Esophagus muscularis mucosa (tissue), 4 donors: ENCODE data around the gene SHF. TPM values are rescaled to one million over a fixed set of nuclear protein-coding genes. Genes with fewer than 3 reads are reported as not detected.

ENCODE experiments used
- DNase-seq: peaks from one replicate; pipeline ENCODE4 v3.0.0-alpha.2; 2017; ENCODE audit errors: extremely low spot score
- H3K27ac ChIP-seq, 4 donors: fragments of 200-600 bp; sonication (generic); replicated peaks in 1 of 4; 1 replicate in 3 of 4; 2 replicates in 1 of 4; pipeline ENCODE4 v1.5.1; 2016 to 2019; ENCODE audit warnings: mild to moderate bottlenecking in 1 of 4
- H3K27me3 ChIP-seq, 4 donors: fragments of 200-600 bp; sonication (generic); one replicate each; pipeline versions ENCODE4 v1.5.1 to v1.6.0; 2016 to 2019
- H3K36me3 ChIP-seq, 4 donors: fragments of 200-600 bp; sonication (generic); one replicate each; pipeline ENCODE4 v1.5.1; 2016 to 2019
- H3K4me1 ChIP-seq, 4 donors: fragments of 200-600 bp; sonication (generic); one replicate each; pipeline ENCODE4 v1.5.1; 2016 to 2019
- H3K4me3 ChIP-seq, 4 donors: fragments of 200-600 bp; sonication (generic); 1 replicate in 2 of 4; 2 replicates in 2 of 4; pipeline ENCODE4 v1.5.1; 2016 to 2019; ENCODE audit warnings: mild to moderate bottlenecking in 4 of 4, moderate library complexity in 1 of 4
- H3K9me3 ChIP-seq, 4 donors: fragments of 200-600 bp; sonication (generic); 1 replicate in 3 of 4; 2 replicates in 1 of 4; pipeline ENCODE4 v1.5.1; 2016 to 2019
- EP300 ChIP-seq: sonication (generic); formaldehyde crosslinking; IDR thresholded peaks from one replicate; pipeline ENCODE4 v1.6.1; 2017; ENCODE audit warnings: antibody characterized with exemption
- POLR2A ChIP-seq: fragments of 450-650 bp; IDR thresholded peaks from one replicate; pipeline ENCODE4 v1.6.1; 2017; ENCODE audit warnings: antibody characterized with exemption, moderate library complexity, mild to moderate bottlenecking, low read depth
- POLR2AphosphoS5 ChIP-seq, 2 donors: sonication (generic); formaldehyde crosslinking; IDR thresholded peaks; one replicate each; pipeline ENCODE4 v1.6.1; 2017; ENCODE audit warnings: antibody characterized with exemption in 2 of 2
- WGBS: methylation state at CpG from one replicate; pipeline ENCODE4 v1.1.5; 2018; 5-methylcytosine and 5-hydroxymethylcytosine counted together
- intact Hi-C: fragments of 100-400 bp; cut with DNase I; formaldehyde crosslinking; loops from one replicate; pipeline ENCODE4 v1.15.1; 2023
- total RNA-seq, 4 donors: library from RNA; depleted of rRNA; stranded (reverse); fragments of >200 nt; gene quantifications; one replicate each; pipeline versions ENCODE4 v1.1.0 to v1.2.1, GENCODE V29; 2016
- TF ChIP-seq, protein P1 (sequence below), 3 experiments: fragments of 200-600 bp in 2 of 3; fragments of 450-650 bp in 1 of 3; sonication (generic) in 2 of 3; IDR thresholded peaks; one replicate each; pipeline ENCODE4 v1.5.1; 2017 to 2019; ENCODE audit warnings: antibody characterized with exemption in 3 of 3, mild to moderate bottlenecking in 2 of 3, moderate library complexity in 1 of 3

Gene SHF
- total RNA-seq, 4 donors from 2014 or later: 4.6 to 15.4 (median 10.2) TPM

DNA sequence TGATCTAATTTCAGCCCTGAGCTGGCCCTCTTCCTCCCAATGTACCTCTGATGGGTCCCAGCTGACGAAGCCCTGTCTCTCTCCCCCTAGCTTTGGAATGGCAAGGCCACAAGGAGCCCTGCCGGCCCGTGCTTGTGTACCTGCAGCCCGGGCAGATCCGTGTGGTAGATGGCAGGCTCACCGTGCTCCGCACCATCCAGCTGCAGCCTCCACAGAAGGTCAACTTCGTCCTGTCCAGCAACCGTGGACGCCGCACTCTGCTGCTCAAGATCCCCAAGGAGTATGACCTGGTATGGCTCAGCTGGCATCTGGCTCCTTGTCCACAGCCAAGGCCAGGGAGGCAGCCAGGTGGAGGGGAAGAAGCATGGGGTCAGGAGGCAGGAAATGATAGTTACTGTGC is 43.8 kb downstream of the SHF start:
- peaks cover 0 to 35% (median 0%) of the 10 kb centered on the region in 4 donors for H3K27me3 ChIP-seq
- H3K36me3 ChIP-seq: no peaks in the 10 kb centered on the region
- H3K27ac ChIP-seq: no peak overlapping the region
- intact Hi-C loops: no loop called here
- no peak overlapping the region for H3K4me3 ChIP-seq
- TF ChIP-seq POLR2A (no peak), POLR2AphosphoS5 (IDR thresholded peaks at IDR 0.05) (no peak), EP300 (no peak)
- TF ChIP-seq, protein P1, sequence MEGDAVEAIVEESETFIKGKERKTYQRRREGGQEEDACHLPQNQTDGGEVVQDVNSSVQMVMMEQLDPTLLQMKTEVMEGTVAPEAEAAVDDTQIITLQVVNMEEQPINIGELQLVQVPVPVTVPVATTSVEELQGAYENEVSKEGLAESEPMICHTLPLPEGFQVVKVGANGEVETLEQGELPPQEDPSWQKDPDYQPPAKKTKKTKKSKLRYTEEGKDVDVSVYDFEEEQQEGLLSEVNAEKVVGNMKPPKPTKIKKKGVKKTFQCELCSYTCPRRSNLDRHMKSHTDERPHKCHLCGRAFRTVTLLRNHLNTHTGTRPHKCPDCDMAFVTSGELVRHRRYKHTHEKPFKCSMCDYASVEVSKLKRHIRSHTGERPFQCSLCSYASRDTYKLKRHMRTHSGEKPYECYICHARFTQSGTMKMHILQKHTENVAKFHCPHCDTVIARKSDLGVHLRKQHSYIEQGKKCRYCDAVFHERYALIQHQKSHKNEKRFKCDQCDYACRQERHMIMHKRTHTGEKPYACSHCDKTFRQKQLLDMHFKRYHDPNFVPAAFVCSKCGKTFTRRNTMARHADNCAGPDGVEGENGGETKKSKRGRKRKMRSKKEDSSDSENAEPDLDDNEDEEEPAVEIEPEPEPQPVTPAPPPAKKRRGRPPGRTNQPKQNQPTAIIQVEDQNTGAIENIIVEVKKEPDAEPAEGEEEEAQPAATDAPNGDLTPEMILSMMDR (IDR thresholded peaks at IDR 0.05): no peak
- H3K4me1 ChIP-seq: no peaks in the 10 kb centered on the region
- no peaks in the 10 kb centered on the region for H3K9me3 ChIP-seq
- no CpG with 5 or more reads among the region's 11 CpGs for WGBS
- no peak for DNase-seq

DNA sequence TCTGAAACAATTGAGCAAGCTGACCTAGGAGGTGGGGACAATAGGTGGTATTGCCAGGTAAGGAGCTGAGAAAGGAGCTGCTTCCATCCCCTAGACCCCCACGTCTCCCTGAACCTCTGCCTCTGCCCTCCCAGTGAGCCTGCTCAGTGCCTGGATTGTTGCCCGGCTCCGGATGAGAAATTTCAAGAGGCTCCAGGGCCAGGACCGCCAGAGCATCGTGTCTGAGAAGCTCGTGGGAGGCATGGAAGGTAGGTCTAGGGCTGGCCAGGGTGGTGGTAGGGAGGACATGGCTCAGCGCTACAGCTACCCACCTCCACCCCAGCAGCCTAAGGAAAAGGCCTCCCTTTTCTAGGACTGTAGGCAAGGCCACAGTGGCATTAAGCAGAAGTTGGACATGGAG is 44.7 kb downstream of the SHF start:
- WGBS: 89% methylated on average over 6 of the region's 7 CpGs
- H3K4me3 ChIP-seq: no peak overlapping the region
- intact Hi-C loops: no loop called here
- H3K36me3 ChIP-seq: no peaks in the 10 kb centered on the region
- no peak overlapping the region for H3K27ac ChIP-seq
- H3K9me3 ChIP-seq: no peaks in the 10 kb centered on the region
- TF ChIP-seq EP300 (no peak), POLR2AphosphoS5 (IDR thresholded peaks at IDR 0.05) (no peak), POLR2A (no peak)
- TF ChIP-seq, protein P1 (IDR thresholded peaks at IDR 0.05): no peak
- H3K27me3 ChIP-seq: peaks cover 0 to 44% (median 0%) of the 10 kb centered on the region in 4 donors
- DNase-seq: no peak
- no peaks in the 10 kb centered on the region for H3K4me1 ChIP-seq

DNA sequence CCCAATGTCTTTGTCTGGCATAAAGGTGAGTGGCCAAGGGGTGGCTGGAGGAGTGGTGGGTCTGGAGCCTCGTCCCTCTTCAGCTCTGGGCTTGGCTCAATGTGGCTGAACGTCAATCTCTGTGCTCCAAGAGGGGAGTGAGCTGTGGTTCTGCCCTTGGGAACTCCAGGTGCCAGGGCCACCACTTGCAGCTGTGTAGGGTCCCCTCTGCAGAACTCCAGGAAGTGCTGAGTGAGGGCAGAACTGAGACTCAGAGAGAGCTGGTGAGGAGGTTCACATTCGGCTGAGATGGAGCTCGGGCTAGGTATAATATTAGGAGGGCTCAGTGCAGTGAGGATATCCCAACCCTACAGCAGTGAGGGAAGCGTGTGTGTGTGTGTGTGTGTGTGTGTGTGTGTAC is 46.4 kb downstream of the SHF start:
- DNase-seq: no peak
- no peak overlapping the region for H3K27ac ChIP-seq
- 75% methylated on average over 4 of the region's 5 CpGs for WGBS
- intact Hi-C loops: no loop called here
- H3K27me3 ChIP-seq: peaks cover 0 to 57% (median 2%) of the 10 kb centered on the region in 4 donors
- no peak overlapping the region for H3K4me3 ChIP-seq
- H3K36me3 ChIP-seq: no peaks in the 10 kb centered on the region
- no peaks in the 10 kb centered on the region for H3K4me1 ChIP-seq
- TF ChIP-seq POLR2AphosphoS5 (IDR thresholded peaks at IDR 0.05) (no peak), POLR2A (no peak), EP300 (no peak)
- TF ChIP-seq, protein P1 (IDR thresholded peaks at IDR 0.05): no peak
- no peaks in the 10 kb centered on the region for H3K9me3 ChIP-seq

DNA sequence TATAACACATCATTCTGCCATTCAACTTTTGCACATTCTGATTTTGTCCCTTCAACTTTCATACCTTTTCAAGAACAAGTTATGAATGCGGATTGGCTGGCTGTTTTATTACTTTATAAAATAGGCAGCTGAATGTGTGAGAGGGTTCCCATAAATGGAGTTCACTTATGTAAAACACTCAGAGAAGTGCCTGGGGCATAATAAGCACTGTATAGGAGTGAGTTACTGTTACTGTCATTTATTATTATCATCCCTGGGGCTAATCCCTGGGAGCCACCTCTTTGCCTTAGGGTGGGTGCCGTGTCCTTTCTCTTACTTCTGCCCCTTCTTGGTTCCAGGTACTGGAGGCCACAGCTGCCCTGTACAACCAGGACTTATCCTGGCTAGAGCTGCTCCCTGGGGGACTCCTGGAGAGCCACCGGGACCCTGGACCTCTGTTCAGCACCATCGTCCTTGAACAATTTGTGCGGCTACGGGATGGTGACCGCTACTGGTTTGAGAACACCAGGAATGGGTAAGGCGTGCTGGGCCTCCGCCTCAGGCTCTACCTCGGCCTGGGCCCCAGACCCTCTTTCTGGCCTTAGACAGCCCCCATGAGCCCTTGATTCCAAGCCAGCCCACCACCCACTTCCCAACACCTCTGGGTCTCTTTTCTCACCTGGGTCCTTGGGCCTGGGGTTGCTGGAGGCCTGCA is 47.1 kb downstream of the SHF start:
- no peaks in the 10 kb centered on the region for H3K36me3 ChIP-seq
- no peak overlapping the region for H3K27ac ChIP-seq
- H3K4me1 ChIP-seq: no peaks in the 10 kb centered on the region
- H3K9me3 ChIP-seq: no peaks in the 10 kb centered on the region
- 94% methylated on average over 7 of the region's 10 CpGs for WGBS
- DNase-seq: no peak
- H3K4me3 ChIP-seq: no peak overlapping the region
- TF ChIP-seq POLR2A (no peak), POLR2AphosphoS5 (IDR thresholded peaks at IDR 0.05) (no peak)
- TF ChIP-seq, protein P1 (IDR thresholded peaks at IDR 0.05): no peak
- intact Hi-C loops: no loop called here
- peaks cover 0 to 63% (median 3%) of the 10 kb centered on the region in 4 donors for H3K27me3 ChIP-seq

DNA sequence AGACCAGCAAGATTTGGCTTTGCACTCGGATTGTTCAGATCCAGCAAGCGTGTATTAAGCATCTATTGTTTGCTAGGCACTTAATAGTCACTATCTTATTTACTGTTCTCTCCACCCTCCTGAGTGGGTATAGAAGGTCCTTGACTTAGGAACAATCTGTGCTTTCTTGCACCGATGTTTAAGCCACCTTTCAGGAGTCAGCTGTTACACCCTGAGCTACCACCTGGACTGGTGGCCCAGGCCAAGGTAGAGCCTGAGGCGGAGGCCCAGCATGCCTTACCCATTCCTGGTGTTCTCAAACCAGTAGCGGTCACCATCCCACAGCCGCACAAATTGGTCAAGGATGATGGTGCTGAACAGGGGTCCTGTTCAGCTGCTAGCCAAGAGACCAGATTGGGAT is 48.0 kb downstream of the SHF start:
- Histone ChIP-seq H3K36me3 (no peaks in the 10 kb centered on the region), H3K4me1 (peaks cover 6 to 8% (median 7%) of the 10 kb centered on the region in 4 donors), H3K9me3 (no peaks in the 10 kb centered on the region), H3K27me3 (peaks cover 0 to 70% (median 10%) of the 10 kb centered on the region in 4 donors), H3K4me3 (no peak overlapping the region), H3K27ac (no peak overlapping the region)
- 90% methylated on average over 6 of the region's 6 CpGs for WGBS
- TF ChIP-seq, protein P1 (IDR thresholded peaks at IDR 0.05): no peak
- TF ChIP-seq POLR2AphosphoS5 (IDR thresholded peaks at IDR 0.05): no peak
- no peak for TF ChIP-seq POLR2A
- TF ChIP-seq EP300: no peak
- no peak for DNase-seq
- intact Hi-C loops: no loop called here
